OCI-LY7 (cell line): Measurements from ENCODE around the gene CHSY3.

Experiments used
- EZH2phosphoT487 ChIP-seq: fragments of 200-600 bp; sonication (generic); IDR thresholded peaks from 2 replicates; pipeline ENCODE4 v1.6.1; 2018; ENCODE audit warnings: low read depth, borderline replicate concordance, mild to moderate bottlenecking, mixed run types, antibody characterized with exemption, low read length, moderate library complexity, mixed read lengths
- TF ChIP-seq, protein P1 (sequence below): fragments of 200-600 bp; sonication (generic); conservative IDR thresholded peaks from 2 replicates; pipeline ENCODE4 v1.5.1; 2014; ENCODE audit warnings: mild to moderate bottlenecking, antibody characterized with exemption, low read length, moderate library complexity, mixed read lengths

GRCh38 chr5:130166839-130167490 lies 262.7 kb downstream of the CHSY3 start:
- TF ChIP-seq, protein P1, sequence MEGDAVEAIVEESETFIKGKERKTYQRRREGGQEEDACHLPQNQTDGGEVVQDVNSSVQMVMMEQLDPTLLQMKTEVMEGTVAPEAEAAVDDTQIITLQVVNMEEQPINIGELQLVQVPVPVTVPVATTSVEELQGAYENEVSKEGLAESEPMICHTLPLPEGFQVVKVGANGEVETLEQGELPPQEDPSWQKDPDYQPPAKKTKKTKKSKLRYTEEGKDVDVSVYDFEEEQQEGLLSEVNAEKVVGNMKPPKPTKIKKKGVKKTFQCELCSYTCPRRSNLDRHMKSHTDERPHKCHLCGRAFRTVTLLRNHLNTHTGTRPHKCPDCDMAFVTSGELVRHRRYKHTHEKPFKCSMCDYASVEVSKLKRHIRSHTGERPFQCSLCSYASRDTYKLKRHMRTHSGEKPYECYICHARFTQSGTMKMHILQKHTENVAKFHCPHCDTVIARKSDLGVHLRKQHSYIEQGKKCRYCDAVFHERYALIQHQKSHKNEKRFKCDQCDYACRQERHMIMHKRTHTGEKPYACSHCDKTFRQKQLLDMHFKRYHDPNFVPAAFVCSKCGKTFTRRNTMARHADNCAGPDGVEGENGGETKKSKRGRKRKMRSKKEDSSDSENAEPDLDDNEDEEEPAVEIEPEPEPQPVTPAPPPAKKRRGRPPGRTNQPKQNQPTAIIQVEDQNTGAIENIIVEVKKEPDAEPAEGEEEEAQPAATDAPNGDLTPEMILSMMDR: no peak
- no peak for TF ChIP-seq EZH2phosphoT487
